ENCODE data around the gene IQSEC1. TPM values are rescaled to one million over a fixed set of nuclear protein-coding genes. Genes with fewer than 3 reads are reported as not detected.

The IQSEC1 gene
- total and polyA plus RNA-seq, 2 experiments from 2014 or later: 8.0 to 51.9 TPM

DNA sequence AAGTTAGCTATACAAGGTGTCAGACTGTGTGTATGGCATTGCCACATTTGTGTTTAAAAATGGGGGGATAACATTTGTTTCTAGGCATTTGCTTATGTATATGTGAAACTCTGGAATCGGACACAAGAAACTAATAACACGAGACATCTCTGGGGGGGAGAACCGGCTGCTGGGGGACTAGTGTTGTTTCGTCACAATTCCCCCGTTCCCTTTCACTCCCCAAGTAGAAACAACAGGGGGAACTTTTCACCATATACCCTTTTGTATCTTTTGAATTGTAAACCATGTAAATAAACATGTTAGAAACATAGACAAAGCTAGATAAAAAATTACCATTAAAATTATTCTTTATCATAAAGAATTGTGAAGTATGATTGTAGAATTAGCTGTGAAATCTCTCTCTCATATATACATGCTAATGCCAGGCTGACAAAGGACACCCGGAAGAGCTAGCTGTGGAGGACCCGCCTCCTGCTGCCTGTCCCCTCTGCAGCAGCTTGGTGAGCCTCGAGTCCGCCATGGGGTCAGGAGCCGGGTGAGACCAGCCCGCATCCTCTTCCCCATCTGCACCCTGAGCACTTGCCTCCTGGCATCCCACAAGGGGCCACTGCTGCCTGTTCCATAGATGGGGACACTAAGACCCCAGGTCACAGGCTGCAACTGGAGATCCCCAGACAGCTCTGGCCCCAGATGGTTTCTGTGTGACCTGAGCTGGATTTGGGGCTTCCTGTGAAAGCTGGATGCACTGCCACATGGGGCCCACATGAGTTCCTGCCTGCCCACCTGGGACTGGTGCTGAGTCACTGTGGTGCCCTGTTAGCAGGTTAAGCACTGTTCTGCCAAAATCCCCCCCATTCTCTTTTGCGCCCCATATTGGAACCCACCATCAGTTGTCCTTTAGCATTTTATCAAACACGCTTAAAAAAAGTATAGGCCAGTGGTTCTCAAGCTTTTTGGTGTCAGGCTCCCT lies 91.6 kb downstream of the IQSEC1 start:
- no peaks in the 10 kb centered on the region for H3K9me3 Mint-ChIP-seq
- Histone ChIP-seq H3K27me3 (ENCODE audit: insufficient read depth) (no peaks in the 10 kb centered on the region), H3K4me2 (no peak overlapping the region), H2AFZ (no peak overlapping the region), H3K4me3 (no peak overlapping the region), H3K9me2 (ENCODE audit: insufficient read depth) (no peaks in the 10 kb centered on the region), H3K79me2 (replicated peaks; ENCODE audit: insufficient read depth) (no peaks in the 10 kb centered on the region), H3F3A (replicated peaks; ENCODE audit: low read depth) (no peaks in the 10 kb centered on the region), H3K27ac (ENCODE audit: low read depth) (no peak overlapping the region), H3K4me1 (ENCODE audit: insufficient read depth) (peaks cover 29% of the 10 kb centered on the region), H3K36me3 (ENCODE audit: insufficient read depth) (no peaks in the 10 kb centered on the region), H4K20me1 (replicated peaks; ENCODE audit: insufficient read depth) (no peaks in the 10 kb centered on the region)
- H3K36me3 Mint-ChIP-seq (ENCODE audit: low read depth): no peaks in the 10 kb centered on the region
- H3K4me3 Mint-ChIP-seq: no peak overlapping the region
- H3K27ac Mint-ChIP-seq: no peak overlapping the region
- ATAC-seq: no peak
- peaks cover 56% of the 10 kb centered on the region for H3K4me1 Mint-ChIP-seq
- peaks cover 4% of the 10 kb centered on the region for H3K27me3 Mint-ChIP-seq (ENCODE audit: insufficient read depth, low read depth, poor library complexity)
- DNase-seq (ENCODE audit: low spot score): no peak
- TF ChIP-seq CTCF (conservative IDR thresholded peaks at IDR 0.05; ENCODE audit: low read depth in 2 of 2): no peak
- no peak for TF ChIP-seq POLR2AphosphoS5 (IDR thresholded peaks at IDR 0.05; ENCODE audit: low read depth)
- TF ChIP-seq ZNF331 (CRISPR knock-in tag; IDR thresholded peaks at IDR 0.05; ENCODE audit: low read depth): no peak
- TF ChIP-seq EZH2phosphoT487 (IDR thresholded peaks at IDR 0.05; ENCODE audit: unreplicated experiment): no peak
- TF ChIP-seq ZNF114 (CRISPR knock-in tag; IDR thresholded peaks at IDR 0.05): no peak
- TF ChIP-seq EZH2 (IDR thresholded peaks at IDR 0.05; ENCODE audit: low read depth, unreplicated experiment): no peak
- no peak for TF ChIP-seq ETS1 (IDR thresholded peaks at IDR 0.05)

DNA sequence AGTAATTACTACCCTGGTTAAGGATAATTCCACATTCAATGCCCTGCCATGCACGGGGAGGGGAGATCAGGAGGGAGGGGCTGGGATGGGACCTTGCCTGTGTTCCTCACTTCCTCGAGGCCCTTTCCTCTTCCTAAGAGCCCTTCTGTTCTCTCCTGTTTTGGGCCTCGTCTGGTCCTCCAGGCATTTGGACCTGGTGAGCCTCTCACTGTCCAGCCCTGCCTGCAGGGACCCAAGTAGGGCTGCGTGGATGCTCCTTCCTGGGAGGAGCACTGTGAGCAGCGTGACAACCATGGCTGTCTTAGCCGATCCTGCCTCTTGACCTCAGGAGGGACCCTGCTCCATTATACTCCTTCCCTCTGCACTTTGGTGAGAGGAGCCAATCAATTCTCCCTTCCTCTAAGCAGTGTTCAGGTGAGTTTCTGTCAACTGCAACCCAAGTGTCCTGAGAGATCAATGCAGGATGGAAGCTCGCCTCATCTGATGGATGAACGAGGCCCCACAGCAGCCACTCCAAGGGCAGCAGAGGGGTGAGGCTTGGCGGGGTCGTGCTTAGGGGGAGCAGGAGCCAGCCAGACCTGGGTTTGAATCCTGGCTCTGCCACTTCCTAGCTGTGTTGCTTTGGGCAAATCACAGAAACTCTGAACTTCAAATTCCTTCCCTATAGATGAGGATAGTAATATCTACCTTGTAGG lies 92.5 kb downstream of the IQSEC1 start:
- H4K20me1 ChIP-seq (replicated peaks; ENCODE audit: insufficient read depth): no peaks in the 10 kb centered on the region
- peaks cover 29% of the 10 kb centered on the region for H3K4me1 ChIP-seq (ENCODE audit: insufficient read depth)
- H2AFZ ChIP-seq: no peak overlapping the region
- Mint-ChIP-seq H3K27me3 (ENCODE audit: insufficient read depth, low read depth, poor library complexity) (peaks cover 4% of the 10 kb centered on the region), H3K27ac (no peak overlapping the region), H3K4me3 (no peak overlapping the region), H3K9me3 (no peaks in the 10 kb centered on the region), H3K36me3 (ENCODE audit: low read depth) (no peaks in the 10 kb centered on the region), H3K4me1 (peaks cover 53% of the 10 kb centered on the region)
- ATAC-seq (no peak), DNase-seq (ENCODE audit: low spot score) (no peak)
- H3K4me2 ChIP-seq: no peak overlapping the region
- no peaks in the 10 kb centered on the region for H3K36me3 ChIP-seq (ENCODE audit: insufficient read depth)
- H3F3A ChIP-seq (replicated peaks; ENCODE audit: low read depth): no peaks in the 10 kb centered on the region
- no peak overlapping the region for H3K27ac ChIP-seq (ENCODE audit: low read depth)
- no peaks in the 10 kb centered on the region for H3K9me2 ChIP-seq (ENCODE audit: insufficient read depth)
- no peak overlapping the region for H3K4me3 ChIP-seq
- no peaks in the 10 kb centered on the region for H3K27me3 ChIP-seq (ENCODE audit: insufficient read depth)
- H3K79me2 ChIP-seq (replicated peaks; ENCODE audit: insufficient read depth): no peaks in the 10 kb centered on the region
- TF ChIP-seq EZH2phosphoT487 (IDR thresholded peaks at IDR 0.05; ENCODE audit: unreplicated experiment): no peak
- TF ChIP-seq JUNB (IDR thresholded peaks at IDR 0.05; ENCODE audit: unreplicated experiment): no peak
- TF ChIP-seq REST (IDR thresholded peaks at IDR 0.05; ENCODE audit: unreplicated experiment): no peak
